Astrocyte (in vitro differentiated cells and primary cell): ENCODE data around the gene IMPDH1.

ENCODE experiments used
- CTCF ChIP-seq: IDR thresholded peaks from 2 replicates; pipeline ENCODE4 v1.5.1; 2011; ENCODE audit warnings: low read depth, mild to moderate bottlenecking, inconsistent platforms, low read length, moderate library complexity; ENCODE audit not compliant: insufficient read depth
- EZH2 ChIP-seq: IDR thresholded peaks from 2 replicates; pipeline ENCODE4 v1.6.1; 2012; ENCODE audit warnings: mild to moderate bottlenecking, low read length, inconsistent platforms; ENCODE audit not compliant: insufficient read depth

- TF ChIP-seq CTCF (no peak), EZH2 (no peak)
These were observed 2.6 kb downstream of the IMPDH1 start for GRCh38 chr7:128407233-128407589.
